ENCODE measurements around the gene MAFF. TPM values are rescaled to one million over a fixed set of nuclear protein-coding genes. Genes with fewer than 3 reads are reported as not detected.
A peak's percentile ranks its signal among the peaks of the same experiment; 100 is the strongest.
"Not testable (repeated sequence)": the region's sequence is repeated elsewhere in the genome, so short reads cannot be mapped to it uniquely, and the experiment has no call there.

The MAFF gene
- 4.2 TPM for total RNA-seq
- long read RNA-seq, transcript MAFF-201 (3 exons, 2,490 nt): major isoform, 23 of 26 reads
- long read RNA-seq, partial matches to known transcripts: 1 of 26 reads
- long read RNA-seq, other reads (novel, unspliced or antisense): 2 of 26 reads

DNA sequence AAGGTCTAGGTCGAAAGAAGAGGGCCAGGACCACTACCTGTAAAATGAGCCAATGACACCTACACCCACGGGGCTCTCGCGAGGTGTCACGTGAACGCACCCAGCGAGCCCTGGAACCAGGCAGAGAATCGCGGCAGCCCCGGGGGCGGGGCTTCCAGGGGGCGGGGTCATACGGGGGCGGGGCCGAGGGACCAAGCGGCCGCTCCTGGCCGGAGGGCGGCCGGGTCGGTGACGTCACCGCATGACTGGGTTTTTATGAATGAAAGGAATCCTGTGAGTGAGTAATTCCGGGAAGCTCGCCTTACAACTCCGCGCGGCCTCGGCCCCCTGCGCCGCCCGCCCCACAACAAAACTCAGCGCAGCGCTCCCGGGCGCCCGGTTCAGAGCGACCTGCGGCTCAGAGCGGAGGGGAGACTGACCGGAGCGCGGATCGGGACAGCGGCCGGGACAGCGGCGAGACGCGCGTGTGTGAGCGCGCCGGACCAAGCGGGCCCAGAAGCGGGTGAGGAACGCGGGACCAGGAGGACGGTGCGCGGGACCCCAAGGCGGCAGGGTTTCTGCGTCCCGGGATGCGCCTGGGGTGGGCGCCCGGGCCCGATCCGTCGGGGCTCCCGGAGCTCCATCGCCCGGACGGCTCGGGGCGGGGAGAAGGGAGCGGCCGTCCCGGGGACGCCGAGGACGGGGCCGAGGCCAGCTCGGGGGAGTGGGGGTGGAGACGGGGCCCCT is at the start of gene MAFF:
MAFF (plus strand) TSS at position 284 of the 726 bp plus-strand sequence. CDS start 11,860 bp downstream, outside the sequence.
- intact Hi-C loops (cut with DNase I): no loop called here
- peak; percentile 90 for ATAC-seq (ENCODE audit: poor library complexity)
- peak; percentile 98 for DNase-seq

- intact Hi-C loops (cut with DNase I): no loop called here
- DNase-seq (no peak), ATAC-seq (ENCODE audit: poor library complexity) (no peak)
Observed at GRCh38 chr22:38153821-38154562, 47.8 kb upstream of the MAFF start.

DNA sequence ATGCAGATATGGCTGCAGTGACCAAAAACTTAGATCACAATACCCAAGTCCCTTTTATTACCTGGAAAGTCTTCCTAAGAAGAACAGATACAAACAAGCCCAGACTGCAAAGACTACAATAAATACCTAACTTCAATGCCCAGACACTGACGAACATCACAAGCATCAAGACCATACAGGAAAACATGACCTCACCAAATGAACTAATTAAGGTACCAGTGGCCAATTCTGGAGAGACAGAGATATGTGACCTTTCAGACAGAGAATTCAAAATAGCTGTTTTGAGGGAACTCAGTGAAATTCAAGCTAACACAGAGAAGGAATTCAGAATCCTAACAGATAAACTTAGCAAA is 47.3 kb upstream of the MAFF start:
- intact Hi-C loops (cut with DNase I); DNase-seq; ATAC-seq (ENCODE audit: poor library complexity): not testable (repeated sequence)

DNA sequence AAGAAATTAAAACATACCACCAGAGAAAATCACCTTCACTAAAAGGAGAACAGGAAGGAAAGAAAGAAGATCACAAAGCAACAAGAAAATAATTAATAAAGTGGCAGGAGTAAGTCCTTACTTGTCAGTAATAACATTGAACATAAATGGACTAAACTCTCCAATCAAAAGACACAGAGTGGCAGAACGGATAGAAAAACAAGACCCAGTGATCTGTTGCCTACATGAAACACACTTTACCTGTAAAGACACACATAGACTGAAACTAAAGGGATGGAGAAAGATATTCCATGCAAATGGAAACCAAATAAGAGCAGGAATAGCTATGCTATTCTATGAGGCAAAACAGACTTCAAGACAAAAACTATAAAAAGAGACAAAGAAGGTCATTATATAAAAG is 46.1 kb upstream of the MAFF start:
- ATAC-seq (ENCODE audit: poor library complexity) (no peak), DNase-seq (no peak)
- intact Hi-C loops (cut with DNase I): no loop called here

DNA sequence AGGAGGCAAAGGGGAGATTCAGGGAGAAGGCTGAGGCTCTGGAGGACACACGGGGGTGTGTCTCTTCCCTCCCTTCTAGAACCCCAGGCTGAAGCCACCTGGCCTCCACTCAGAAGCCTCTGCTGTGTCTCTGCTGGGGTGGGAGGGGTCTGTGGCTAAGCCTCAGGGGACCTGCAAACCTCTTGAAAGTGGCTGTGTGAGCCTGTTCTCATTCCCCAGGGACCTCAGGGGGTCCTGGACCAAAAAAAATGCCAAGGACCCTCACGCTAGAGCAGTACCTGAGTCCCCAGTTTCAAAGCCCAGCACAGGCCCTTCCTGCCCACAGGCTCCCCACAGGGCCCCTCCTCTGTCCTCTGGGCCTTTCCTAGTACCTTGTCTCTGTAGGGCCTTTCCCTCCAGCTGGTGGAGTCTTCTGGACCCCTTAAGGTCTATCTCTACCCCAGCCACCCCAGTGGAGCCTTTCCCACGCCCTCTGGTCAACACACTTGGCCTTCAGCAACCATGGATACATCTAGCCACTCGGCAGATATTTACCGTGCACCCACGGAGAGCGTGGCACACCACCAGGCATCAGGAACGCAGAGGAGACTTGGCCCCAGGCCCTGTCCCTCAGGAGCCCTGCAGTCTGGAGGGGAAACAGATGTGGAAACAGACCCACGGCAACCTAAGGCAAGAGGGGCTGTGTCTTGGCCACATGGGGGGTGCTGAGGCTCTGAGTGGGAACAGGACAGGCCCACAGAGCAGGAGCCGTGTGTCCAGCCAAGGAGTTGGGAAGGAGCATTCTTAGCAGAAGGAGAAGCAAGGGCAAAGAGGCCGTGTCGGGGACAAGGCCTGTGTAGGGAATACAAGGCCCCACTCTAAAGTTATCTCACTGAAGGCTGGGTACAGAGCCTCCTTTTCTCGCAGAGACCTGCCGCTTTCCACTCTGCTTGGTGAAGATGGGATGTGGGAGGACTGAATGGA is 38.6 kb upstream of the MAFF start:
- intact Hi-C loops (cut with DNase I): no loop called here
- ATAC-seq (ENCODE audit: poor library complexity) (peak; percentile 8), DNase-seq (no peak)

- ATAC-seq (ENCODE audit: poor library complexity): peak; percentile 25
- intact Hi-C loops (cut with DNase I): no loop called here
Observed at GRCh38 chr22:38163844-38164550, 37.8 kb upstream of the MAFF start.

DNA sequence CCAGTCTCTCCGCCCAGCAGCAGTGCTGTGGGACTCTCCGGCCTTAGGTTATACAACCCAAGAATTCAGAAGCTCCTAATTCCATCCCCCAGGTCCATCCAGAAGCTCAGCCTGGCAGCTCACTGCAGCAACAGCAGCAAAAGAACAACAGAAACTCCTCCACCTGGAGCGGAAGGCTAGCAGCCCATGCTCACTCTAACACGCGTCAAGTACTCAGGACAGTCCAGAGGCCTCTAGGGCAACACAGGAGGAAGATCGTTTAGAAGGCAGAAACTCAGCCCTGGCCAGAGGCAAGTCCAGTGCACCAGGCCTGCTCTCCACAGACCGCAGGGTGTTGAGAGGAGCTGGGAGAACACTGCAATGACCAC is 37.3 kb upstream of the MAFF start:
- ATAC-seq (ENCODE audit: poor library complexity) (no peak), DNase-seq (no peak)
- intact Hi-C loops (cut with DNase I): no loop called here

More at GRCh38 chr22:38163844-38164550, 37.8 kb upstream of the MAFF start:
- no peak for DNase-seq

GRCh38 chr22:38165922-38166593 is 35.7 kb upstream of the MAFF start:
- ATAC-seq (ENCODE audit: poor library complexity) (no peak), DNase-seq (no peak)
- intact Hi-C loops (cut with DNase I): no loop called here

- intact Hi-C loops (cut with DNase I): no loop called here
- ATAC-seq (ENCODE audit: poor library complexity): peak; percentile 88
- DNase-seq: peak; percentile 85
Observed at GRCh38 chr22:38167988-38168407, 33.8 kb upstream of the MAFF start.

GRCh38 chr22:38169116-38169515 is 32.7 kb upstream of the MAFF start:
- intact Hi-C loops (cut with DNase I): no loop called here
- no peak for DNase-seq
- no peak for ATAC-seq (ENCODE audit: poor library complexity)

GRCh38 chr22:38170469-38170868 is 31.3 kb upstream of the MAFF start:
- ATAC-seq (ENCODE audit: poor library complexity) (no peak), DNase-seq (no peak)
- intact Hi-C loops (cut with DNase I): no loop called here

- intact Hi-C loops (cut with DNase I): no loop called here
- DNase-seq (no peak), ATAC-seq (ENCODE audit: poor library complexity) (no peak)
Observed at GRCh38 chr22:38171927-38172831, 29.6 kb upstream of the MAFF start.

- ATAC-seq (ENCODE audit: poor library complexity): peak; percentile 68
- peak; percentile 81 for DNase-seq
- intact Hi-C loops (cut with DNase I): no loop called here
Observed at GRCh38 chr22:38172832-38173640, 28.8 kb upstream of the MAFF start.

- ATAC-seq (ENCODE audit: poor library complexity) (no peak), DNase-seq (no peak)
- intact Hi-C loops (cut with DNase I): no loop called here
Observed at GRCh38 chr22:38173641-38173906, 28.2 kb upstream of the MAFF start.

- DNase-seq (no peak), ATAC-seq (ENCODE audit: poor library complexity) (no peak)
- intact Hi-C loops (cut with DNase I): no loop called here
Observed at GRCh38 chr22:38174626-38175025, 27.2 kb upstream of the MAFF start.
